ACHN (cell line): Measurements from ENCODE around the gene EPHB1.
A peak's percentile ranks its signal among the peaks of the same experiment; 100 is the strongest.

Experiments
- DNase-seq: peaks from one replicate; pipeline ENCODE4 v3.0.0-alpha.2; 2015
- in situ Hi-C: cut with HindIII; loops from 2 replicates; pipeline ENCODE4 v1.10.0; 2017; ENCODE audit warnings: low sequenced_read_pairs, low pct_ligation_motif_present, low pct_unique_long_range_greater_than_20kb

Gene EPHB1

DNA sequence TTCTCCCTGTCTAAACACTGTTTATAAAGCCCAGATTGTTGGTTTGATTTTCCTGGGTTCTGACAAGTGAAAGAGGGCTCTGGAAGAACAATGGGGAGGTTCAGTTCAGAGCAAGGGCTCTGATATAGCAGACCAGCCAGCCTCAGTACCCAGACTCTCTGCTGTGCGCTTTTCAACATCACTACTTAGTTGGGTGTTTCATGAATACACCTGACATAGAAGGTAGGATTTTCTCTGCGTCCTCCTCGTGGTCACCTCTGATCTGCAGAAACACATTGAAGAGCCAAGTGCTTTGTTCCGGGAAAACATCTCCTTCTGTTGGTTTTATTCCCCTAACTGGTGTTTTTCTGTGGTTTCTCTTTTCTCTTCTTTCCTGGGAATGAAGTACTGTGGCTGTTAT is 99.5 kb downstream of the EPHB1 start:
- DNase-seq = no peak
- in situ Hi-C loops = no loop called here

DNA sequence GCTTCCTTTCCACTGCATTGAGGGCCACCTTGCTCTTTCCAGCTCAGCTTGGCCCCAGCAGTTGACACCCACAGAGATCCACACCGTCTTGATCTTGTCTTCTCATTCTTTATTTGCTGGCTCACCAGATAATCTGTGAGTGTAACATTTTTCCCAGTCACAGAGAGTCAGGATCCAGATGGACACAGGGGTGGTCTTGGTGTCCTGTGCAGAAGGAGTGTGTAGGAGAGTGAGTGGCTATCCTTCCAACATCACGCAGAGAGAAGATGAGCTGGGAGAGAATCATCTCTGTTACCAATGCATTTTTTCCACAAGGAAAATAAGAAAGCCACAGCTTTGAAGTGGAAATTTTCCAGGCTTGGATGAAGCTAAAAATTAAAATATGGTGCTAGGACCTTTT is 100.1 kb downstream of the EPHB1 start:
- in situ Hi-C loops = no loop called here
- no peak for DNase-seq

DNA sequence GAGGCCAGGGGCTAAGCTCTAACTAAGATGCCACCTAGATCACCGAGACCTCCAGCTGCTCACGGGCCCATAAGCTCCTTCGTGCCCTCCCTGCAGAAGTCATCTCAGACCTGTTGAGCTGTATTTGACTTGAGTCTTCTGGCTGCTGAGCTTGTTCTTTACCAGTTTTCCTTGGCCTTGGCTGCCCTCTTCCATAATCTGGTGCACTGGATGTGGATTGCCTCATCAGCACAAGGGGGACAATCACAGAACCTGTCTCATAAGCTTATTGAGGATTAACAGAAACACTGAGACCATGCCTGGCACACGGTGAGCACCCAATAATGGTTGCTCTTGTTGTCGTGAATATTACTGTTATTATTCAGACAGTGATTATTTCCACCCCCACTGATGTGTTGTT is 101.1 kb downstream of the EPHB1 start:
- no peak for DNase-seq
- in situ Hi-C loops = no loop called here

DNA sequence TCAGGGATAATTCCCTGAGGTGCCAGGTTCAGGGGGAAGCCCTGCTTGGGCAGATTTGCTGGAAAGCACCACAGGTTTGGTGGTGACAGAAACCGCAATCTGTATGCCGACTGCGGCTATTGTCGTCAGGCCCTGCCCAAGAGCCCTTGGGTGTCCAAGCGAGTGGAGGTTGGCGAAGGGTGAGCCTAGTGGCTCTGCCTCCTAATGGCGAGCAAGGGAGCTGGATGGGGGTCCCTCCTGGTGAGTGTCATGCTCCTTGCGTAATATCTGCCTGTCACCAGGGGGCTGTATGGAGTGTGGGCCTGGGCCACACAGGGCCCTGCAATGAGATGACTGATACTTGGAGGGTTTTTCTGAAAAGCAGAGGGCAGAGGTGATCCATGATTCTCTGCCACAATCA is 101.6 kb downstream of the EPHB1 start:
- in situ Hi-C loops = no loop called here
- no peak for DNase-seq

- in situ Hi-C loops = no loop called here
- DNase-seq = no peak
Measured at GRCh38 chr3:134897391-134898141, 102.5 kb downstream of the EPHB1 start.

- no peak for DNase-seq
- in situ Hi-C loops = no loop called here
Measured at GRCh38 chr3:134898181-134898754, 103.2 kb downstream of the EPHB1 start.

GRCh38 chr3:134899786-134900185 is 104.7 kb downstream of the EPHB1 start:
- in situ Hi-C loops = no loop called here
- DNase-seq = no peak

DNA sequence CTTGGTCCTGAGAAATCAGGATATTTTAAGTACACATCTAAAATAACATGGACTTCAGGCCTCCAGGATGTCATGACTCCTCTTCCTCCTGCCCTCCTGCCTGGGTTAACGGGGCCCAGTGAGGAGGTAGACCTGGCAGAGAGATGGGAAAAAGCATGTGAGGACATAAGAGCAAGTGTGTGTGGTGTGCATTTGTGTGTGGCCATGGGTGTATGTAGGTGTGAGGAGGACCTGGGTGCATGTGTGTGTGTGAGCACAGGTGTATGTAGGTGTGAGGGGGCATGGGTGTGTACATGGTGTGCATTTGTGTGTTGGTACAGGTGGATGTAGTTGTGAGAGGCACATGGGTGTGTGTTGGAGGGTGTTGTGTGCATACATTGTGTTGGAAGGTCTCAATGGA is 105.4 kb downstream of the EPHB1 start:
- in situ Hi-C loops = no loop called here
- no peak for DNase-seq

- in situ Hi-C loops = no loop called here
- DNase-seq = no peak
Measured at GRCh38 chr3:134901461-134901860, 106.4 kb downstream of the EPHB1 start.

GRCh38 chr3:134903837-134904236 is 108.8 kb downstream of the EPHB1 start:
- no peak for DNase-seq
- in situ Hi-C loops = no loop called here

- in situ Hi-C loops = no loop called here
- DNase-seq = peak; percentile 58
Measured at GRCh38 chr3:134904241-134904771, 109.2 kb downstream of the EPHB1 start.

GRCh38 chr3:134904776-134905646 is 110.0 kb downstream of the EPHB1 start:
- in situ Hi-C loops = no loop called here
- DNase-seq = peak; percentile 70

DNA sequence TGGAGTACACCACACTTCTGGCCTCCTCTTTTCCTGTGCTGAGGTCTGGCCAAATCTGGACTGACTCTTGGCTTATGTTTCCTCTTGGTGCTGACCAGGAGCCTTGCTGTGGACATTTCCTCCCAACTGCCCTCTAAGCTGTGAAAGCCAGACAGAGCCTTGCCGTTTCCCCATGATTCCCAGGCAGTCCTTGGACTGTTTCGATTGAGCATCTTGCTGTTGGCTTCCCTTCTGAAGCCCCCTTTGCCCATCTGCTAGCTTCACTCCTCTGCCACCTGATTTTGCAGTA is 110.5 kb downstream of the EPHB1 start:
- in situ Hi-C loops = no loop called here

GRCh38 chr3:134908271-134908670 is 113.2 kb downstream of the EPHB1 start:
- DNase-seq = no peak
- in situ Hi-C loops = no loop called here

More for the DNA sequence above, 110.5 kb downstream of the EPHB1 start:
- DNase-seq = no peak

GRCh38 chr3:134910026-134910425 is 115.0 kb downstream of the EPHB1 start:
- in situ Hi-C loops = no loop called here
- no peak for DNase-seq

- DNase-seq = no peak
- in situ Hi-C loops = no loop called here
Measured at GRCh38 chr3:134911586-134912548, 116.8 kb downstream of the EPHB1 start.

GRCh38 chr3:134916276-134916961 is 121.4 kb downstream of the EPHB1 start:
- no peak for DNase-seq
- in situ Hi-C loops = no loop called here

DNA sequence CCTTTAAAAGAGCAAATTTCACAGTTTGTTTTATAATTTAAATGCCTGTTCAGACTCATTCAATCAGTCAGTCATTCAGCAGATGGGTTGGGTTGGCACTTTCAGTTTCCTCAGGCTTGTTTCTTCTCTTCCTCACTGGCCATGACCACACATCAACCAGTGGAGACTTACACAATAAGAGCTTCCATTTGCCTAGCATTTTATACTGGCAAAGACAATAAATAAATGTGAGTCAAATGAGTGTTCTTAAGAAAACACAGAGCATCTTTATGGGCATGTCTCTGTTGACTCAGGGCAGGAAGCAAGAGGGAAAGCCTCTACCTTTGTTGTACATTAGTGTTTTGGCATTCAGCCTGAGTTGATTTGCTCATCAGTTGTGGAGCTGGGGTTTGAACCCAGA is 122.6 kb downstream of the EPHB1 start:
- in situ Hi-C loops = no loop called here
- DNase-seq = no peak
